ENCODE measurements around the gene RAP1GDS1.
A peak's percentile ranks its signal among the peaks of the same experiment; 100 is the strongest.
"Not testable (repeated sequence)": the region's sequence is repeated elsewhere in the genome, so short reads cannot be mapped to it uniquely, and the experiment has no call there.

The RAP1GDS1 gene

GRCh38 chr4:98288671-98289070 is 27.5 kb downstream of the RAP1GDS1 start:
- POLR2A ChIA-PET; H3K4me1 ChIP-seq (ENCODE audit: control insufficient read depth, insufficient read depth, low read length); H3K36me3 ChIP-seq (ENCODE audit: control insufficient read depth in 2 of 2, insufficient read depth in 1 of 2, low read length in 2 of 2); CTCF ChIA-PET; H3K4me3 ChIP-seq (ENCODE audit: low read depth, low read length); H3K9me3 ChIP-seq (ENCODE audit: control insufficient read depth, insufficient read depth, low read depth, low read length); H3K27ac ChIP-seq (ENCODE audit: extremely low read depth, low read depth, low read length): not testable (repeated sequence)
- TF ChIP-seq SCRT2 (tag by site-specific recombination; IDR thresholded peaks at IDR 0.05): peak; percentile 48; the same call in 1 of the 2 replicates

GRCh38 chr4:98289375-98289774 is 28.2 kb downstream of the RAP1GDS1 start:
- Histone ChIP-seq H3K4me1 (ENCODE audit: control insufficient read depth, insufficient read depth, low read length) (no peaks in the 10 kb centered on the region), H3K36me3 (ENCODE audit: control insufficient read depth in 2 of 2, insufficient read depth in 1 of 2, low read length in 2 of 2) (no peaks in the 10 kb centered on the region), H3K9me3 (ENCODE audit: control insufficient read depth, insufficient read depth, low read depth, low read length) (no peaks in the 10 kb centered on the region), H3K4me3 (ENCODE audit: low read depth, low read length) (no peak overlapping the region), H3K27ac (ENCODE audit: extremely low read depth, low read depth, low read length) (no peak overlapping the region)
- POLR2A ChIA-PET: no interaction called here
- TF ChIP-seq SCRT2 (tag by site-specific recombination; IDR thresholded peaks at IDR 0.05) (no peak), ZNF221 (tag by site-specific recombination; IDR thresholded peaks at IDR 0.05; ENCODE audit: borderline replicate concordance) (no peak), ZSCAN16 (tag by site-specific recombination; IDR thresholded peaks at IDR 0.05) (no peak), ZBTB20 (tag by site-specific recombination; IDR thresholded peaks at IDR 0.05) (no peak), YY2 (tag by site-specific recombination; IDR thresholded peaks at IDR 0.05) (no peak), ZNF747 (tag by site-specific recombination; IDR thresholded peaks at IDR 0.05) (no peak), ZBTB11 (tag by site-specific recombination; conservative IDR thresholded peaks at IDR 0.05; ENCODE audit: low read depth) (no peak), ZNF549 (tag by site-specific recombination; IDR thresholded peaks at IDR 0.05) (no peak), TRIM28 (IDR thresholded peaks at IDR 0.05; ENCODE audit: borderline replicate concordance, low read length) (no peak), KLF16 (tag by site-specific recombination; IDR thresholded peaks at IDR 0.05) (no peak), TCF7L2 (IDR thresholded peaks at IDR 0.05; ENCODE audit: borderline replicate concordance, low read depth, low read length) (no peak)
- CTCF ChIA-PET: no interaction called here

GRCh38 chr4:98290511-98290910 is 29.3 kb downstream of the RAP1GDS1 start:
- H3K4me3 ChIP-seq (ENCODE audit: low read depth, low read length): no peak overlapping the region
- no peaks in the 10 kb centered on the region for H3K36me3 ChIP-seq (ENCODE audit: control insufficient read depth in 2 of 2, insufficient read depth in 1 of 2, low read length in 2 of 2)
- no peak overlapping the region for H3K27ac ChIP-seq (ENCODE audit: extremely low read depth, low read depth, low read length)
- ChIA-PET CTCF (interaction anchor here (1.2 kb wide), 1 partner anchor 19 kb away, joined by 3 read pairs; no protein-coding TSS in a partner anchor), POLR2A (no interaction called here)
- no peak for TF ChIP-seq HOXA7 (CRISPR knock-in tag; IDR thresholded peaks at IDR 0.05; ENCODE audit: borderline replicate concordance)
- TF ChIP-seq ZNF362 (tag by site-specific recombination; IDR thresholded peaks at IDR 0.05): no peak
- no peak for TF ChIP-seq ZNF211 (tag by site-specific recombination; IDR thresholded peaks at IDR 0.05; ENCODE audit: low read depth)
- TF ChIP-seq ZNF274 (IDR thresholded peaks at IDR 0.05; ENCODE audit: low read length): no peak
- TF ChIP-seq ZNF274 (tag by site-specific recombination; IDR thresholded peaks at IDR 0.05; ENCODE audit: borderline replicate concordance): no peak
- TF ChIP-seq ZNF311 (tag by site-specific recombination; IDR thresholded peaks at IDR 0.05; ENCODE audit: borderline replicate concordance): no peak
- no peak for TF ChIP-seq ZBTB8A (tag by site-specific recombination; IDR thresholded peaks at IDR 0.05)
- TF ChIP-seq ZNF776 (tag by site-specific recombination; IDR thresholded peaks at IDR 0.05; ENCODE audit: borderline replicate concordance): no peak
- no peak for TF ChIP-seq SETDB1 (IDR thresholded peaks at IDR 0.05; ENCODE audit: insufficient read length, low read length)
- no peak for TF ChIP-seq PRDM10 (tag by site-specific recombination; IDR thresholded peaks at IDR 0.05)
- H3K4me1 ChIP-seq (ENCODE audit: control insufficient read depth, insufficient read depth, low read length): no peaks in the 10 kb centered on the region
- no peaks in the 10 kb centered on the region for H3K9me3 ChIP-seq (ENCODE audit: control insufficient read depth, insufficient read depth, low read depth, low read length)
